OCI-LY1 (cell line): ENCODE results near the gene ARID5B.

Source experiments
- H2AFZ ChIP-seq: fragments of 200-600 bp; sonication (generic), shearing (Covaris generic); 2 replicates; pipeline ENCODE4 v1.6.0; 2014; ENCODE audit warnings: antibody characterized with exemption, mild to moderate bottlenecking, low read length
- H3F3A ChIP-seq: fragments of 200-600 bp; sonication (generic), shearing (Covaris generic); 2 replicates; pipeline ENCODE4 v1.6.0; 2014; ENCODE audit warnings: mild to moderate bottlenecking, antibody characterized with exemption, low read length, moderate library complexity; ENCODE audit not compliant: insufficient read depth
- H3K27ac ChIP-seq: fragments of 200-600 bp; sonication (generic); 2 replicates; pipeline ENCODE4 v1.5.1; 2014; ENCODE audit warnings: low read length, mixed run types, mild to moderate bottlenecking, low read depth; ENCODE audit not compliant: poor library complexity, severe bottlenecking
- H3K27me3 ChIP-seq: fragments of 200-600 bp; sonication (generic); 2 replicates; pipeline ENCODE4 v1.6.0; 2014; ENCODE audit warnings: antibody characterized with exemption, mild to moderate bottlenecking, low read length, moderate library complexity; ENCODE audit not compliant: insufficient read depth
- H3K36me3 ChIP-seq: fragments of 200-600 bp; sonication (generic); 2 replicates; pipeline ENCODE4 v1.6.1; 2014; ENCODE audit warnings: mild to moderate bottlenecking, antibody characterized with exemption, low read length, moderate library complexity, mixed read lengths; ENCODE audit not compliant: insufficient read depth
- H3K4me1 ChIP-seq: fragments of 200-600 bp; sonication (generic); 2 replicates; pipeline ENCODE4 v1.5.1; 2014; ENCODE audit warnings: mild to moderate bottlenecking, low read length, moderate library complexity; ENCODE audit not compliant: insufficient read depth, severe bottlenecking
- H3K4me2 ChIP-seq: fragments of 200-600 bp; sonication (generic), shearing (Covaris generic); 2 replicates; pipeline ENCODE4 v1.6.1; 2014; ENCODE audit warnings: low read length
- H3K4me3 ChIP-seq: fragments of 200-600 bp; sonication (generic); 2 replicates; pipeline ENCODE4 v1.5.1; 2014; ENCODE audit warnings: low read length, low read depth, mild to moderate bottlenecking, mixed read lengths; ENCODE audit not compliant: poor library complexity, severe bottlenecking
- H3K79me2 ChIP-seq: fragments of 200-600 bp; shearing (Covaris generic); 2 replicates; pipeline ENCODE4 v1.6.1; 2016; ENCODE audit warnings: mixed run types, low read length, mixed read lengths; ENCODE audit not compliant: insufficient read depth
- H3K9ac ChIP-seq: fragments of 200-600 bp; sonication (generic), shearing (Covaris generic); 2 replicates; pipeline ENCODE4 v1.6.1; 2014; ENCODE audit warnings: mild to moderate bottlenecking, low read length, mixed read lengths
- H3K9me2 ChIP-seq: fragments of 200-600 bp; sonication (generic), shearing (Covaris generic); 2 replicates; pipeline ENCODE4 v1.6.1; 2014; ENCODE audit warnings: low read depth, mild to moderate bottlenecking, low read length, mixed read lengths
- H3K9me3 ChIP-seq: fragments of 200-600 bp; shearing (Covaris generic); 2 replicates; pipeline ENCODE4 v1.6.1; 2014; ENCODE audit warnings: low read length, mixed read lengths
- H4K20me1 ChIP-seq: fragments of 200-600 bp; sonication (generic), shearing (Covaris generic); 2 replicates; pipeline ENCODE4 v1.6.0; 2016; ENCODE audit warnings: mild to moderate bottlenecking, low read length; ENCODE audit not compliant: insufficient read depth
- EZH2 ChIP-seq: fragments of 200-600 bp; sonication (generic), shearing (Covaris generic); IDR thresholded peaks from 2 replicates; pipeline ENCODE4 v1.8.0; 2017; ENCODE audit warnings: borderline replicate concordance, mixed run types, mild to moderate bottlenecking, antibody characterized with exemption, low read length, moderate library complexity, mixed read lengths
- TF ChIP-seq, protein P1 (sequence below): fragments of 200-600 bp; sonication (generic), shearing (Covaris generic); IDR thresholded peaks from 2 replicates; pipeline ENCODE4 v1.5.1; 2017; ENCODE audit warnings: mild to moderate bottlenecking, antibody characterized with exemption, low read length, moderate library complexity, mixed read lengths

ARID5B gene

DNA sequence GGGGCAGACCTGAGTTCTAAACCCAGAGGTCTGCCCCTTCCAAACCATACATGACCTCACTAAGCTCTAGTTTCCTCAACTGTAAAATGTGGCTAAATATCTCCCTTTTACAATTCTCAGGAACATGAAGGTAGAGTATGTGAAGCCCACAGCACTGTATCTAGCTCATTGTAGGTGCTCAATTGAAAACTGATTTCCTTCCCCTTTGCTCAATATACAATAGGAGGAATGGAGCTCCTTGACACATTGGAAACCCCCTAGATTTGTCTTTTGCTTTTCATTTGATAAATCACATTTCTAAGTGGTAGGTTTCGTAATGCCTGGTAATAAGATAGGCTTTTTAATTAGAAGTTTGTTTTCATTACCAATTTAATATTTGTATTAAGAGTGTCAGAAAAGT lies 153.3 kb downstream of the ARID5B start:
- H4K20me1 ChIP-seq = no peaks in the 10 kb centered on the region
- TF ChIP-seq, protein P1, sequence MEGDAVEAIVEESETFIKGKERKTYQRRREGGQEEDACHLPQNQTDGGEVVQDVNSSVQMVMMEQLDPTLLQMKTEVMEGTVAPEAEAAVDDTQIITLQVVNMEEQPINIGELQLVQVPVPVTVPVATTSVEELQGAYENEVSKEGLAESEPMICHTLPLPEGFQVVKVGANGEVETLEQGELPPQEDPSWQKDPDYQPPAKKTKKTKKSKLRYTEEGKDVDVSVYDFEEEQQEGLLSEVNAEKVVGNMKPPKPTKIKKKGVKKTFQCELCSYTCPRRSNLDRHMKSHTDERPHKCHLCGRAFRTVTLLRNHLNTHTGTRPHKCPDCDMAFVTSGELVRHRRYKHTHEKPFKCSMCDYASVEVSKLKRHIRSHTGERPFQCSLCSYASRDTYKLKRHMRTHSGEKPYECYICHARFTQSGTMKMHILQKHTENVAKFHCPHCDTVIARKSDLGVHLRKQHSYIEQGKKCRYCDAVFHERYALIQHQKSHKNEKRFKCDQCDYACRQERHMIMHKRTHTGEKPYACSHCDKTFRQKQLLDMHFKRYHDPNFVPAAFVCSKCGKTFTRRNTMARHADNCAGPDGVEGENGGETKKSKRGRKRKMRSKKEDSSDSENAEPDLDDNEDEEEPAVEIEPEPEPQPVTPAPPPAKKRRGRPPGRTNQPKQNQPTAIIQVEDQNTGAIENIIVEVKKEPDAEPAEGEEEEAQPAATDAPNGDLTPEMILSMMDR = no peak
- no peak for TF ChIP-seq EZH2
- no peaks in the 10 kb centered on the region for H3K27me3 ChIP-seq
- H3K9ac ChIP-seq = peak overlapping the region; percentile 32
- H3K4me1 ChIP-seq = peaks cover 100% of the 10 kb centered on the region
- peak overlapping the region; percentile 38 for H3K4me3 ChIP-seq
- H3K9me3 ChIP-seq = no peaks in the 10 kb centered on the region
- no peaks in the 10 kb centered on the region for H3F3A ChIP-seq
- H3K27ac ChIP-seq = peak overlapping the region; percentile 94
- H2AFZ ChIP-seq = no peak overlapping the region
- no peaks in the 10 kb centered on the region for H3K9me2 ChIP-seq
- peaks cover 64% of the 10 kb centered on the region for H3K36me3 ChIP-seq
- H3K79me2 ChIP-seq = peaks cover 20% of the 10 kb centered on the region
- H3K4me2 ChIP-seq = peak overlapping the region; percentile 94

DNA sequence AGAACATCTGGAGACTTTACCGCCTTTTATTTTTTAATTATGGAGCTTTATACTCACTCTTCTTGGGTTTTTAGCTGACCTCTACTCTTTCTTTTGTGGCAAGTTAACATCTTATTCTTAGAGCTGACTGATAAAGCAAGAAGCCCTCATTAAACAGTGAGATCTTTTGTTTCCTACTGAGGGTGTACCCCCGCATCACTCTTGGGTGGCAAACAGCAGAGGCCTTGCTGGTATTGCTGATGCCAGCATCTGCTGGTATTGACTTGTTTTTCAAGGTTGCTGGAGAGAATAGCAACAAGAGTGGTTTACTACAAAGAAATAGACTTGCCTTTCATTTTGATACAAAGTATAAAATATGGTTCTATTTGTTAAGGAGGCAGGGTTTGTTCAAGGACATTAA lies 154.7 kb downstream of the ARID5B start:
- H3K27me3 ChIP-seq = no peaks in the 10 kb centered on the region
- H3K36me3 ChIP-seq = peaks cover 78% of the 10 kb centered on the region
- TF ChIP-seq EZH2 = no peak
- TF ChIP-seq, protein P1 = no peak
- no peaks in the 10 kb centered on the region for H3K9me2 ChIP-seq
- no peaks in the 10 kb centered on the region for H4K20me1 ChIP-seq
- no peaks in the 10 kb centered on the region for H3K9me3 ChIP-seq
- no peaks in the 10 kb centered on the region for H3F3A ChIP-seq
- H3K4me3 ChIP-seq = peak overlapping the region; percentile 38
- H3K9ac ChIP-seq = peak overlapping the region; percentile 32
- peaks cover 14% of the 10 kb centered on the region; the same call in 1 of the 2 replicates for H3K79me2 ChIP-seq
- H3K27ac ChIP-seq = peak overlapping the region; percentile 94
- peaks cover 88% of the 10 kb centered on the region for H3K4me1 ChIP-seq
- peak overlapping the region; percentile 94 for H3K4me2 ChIP-seq
- H2AFZ ChIP-seq = no peak overlapping the region

DNA sequence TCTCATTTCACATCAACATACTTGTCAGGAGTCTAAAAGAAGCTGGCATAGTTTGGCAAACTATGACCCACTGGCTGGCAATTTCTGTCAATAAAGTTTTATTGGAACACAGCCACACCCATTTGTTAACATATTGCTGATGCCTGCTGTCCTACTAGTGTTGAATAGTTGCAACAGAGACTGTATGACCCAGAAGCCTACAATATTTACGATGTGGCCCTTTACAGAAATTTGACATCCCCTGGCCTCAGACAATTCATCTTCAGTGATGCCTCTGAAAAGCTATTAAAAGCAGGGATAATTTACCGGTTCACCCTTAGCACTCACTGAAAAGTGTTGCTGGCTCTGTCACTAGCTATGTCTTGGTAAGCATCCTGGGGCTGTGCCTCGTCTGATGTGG lies 155.2 kb downstream of the ARID5B start:
- Histone ChIP-seq H3F3A (no peaks in the 10 kb centered on the region), H3K27ac (peak overlapping the region; percentile 94), H3K9me2 (no peaks in the 10 kb centered on the region), H3K36me3 (peaks cover 79% of the 10 kb centered on the region), H3K79me2 (peaks cover 14% of the 10 kb centered on the region; the same call in 1 of the 2 replicates), H3K4me1 (peaks cover 83% of the 10 kb centered on the region), H3K9ac (no peak overlapping the region), H3K4me2 (peak overlapping the region; percentile 94), H2AFZ (no peak overlapping the region), H3K27me3 (no peaks in the 10 kb centered on the region), H4K20me1 (no peaks in the 10 kb centered on the region), H3K4me3 (no peak overlapping the region), H3K9me3 (no peaks in the 10 kb centered on the region)
- no peak for TF ChIP-seq EZH2
- TF ChIP-seq, protein P1 = no peak
